K562 (cell line): Measurements from ENCODE around the gene CACNA2D4. TPM values are rescaled to one million over a fixed set of nuclear protein-coding genes. Genes with fewer than 3 reads are reported as not detected.

Source experiments
- ATAC-seq: fragments of 200-7000 bp; cut with Tn5 transposase; 3 replicates; pipeline ENCODE4 v1.9.1; 2020; ENCODE audit warnings: moderate library complexity
- BruUV-seq: library from RNA; stranded (reverse); fragments of 400-500 nt; replicated peaks from 2 replicates; lab custom pipeline; 2021; lab: Mats Ljungman, UMichigan
- CTCF ChIA-PET: fragments of 300-600 bp; formaldehyde crosslinking; extraction: SDS; loops from one replicate; lab custom pipeline; 2021; ENCODE audit warnings: low intra/inter-chr PET ratio; lab: Yijun Ruan, JAX
- POLR2A ChIA-PET: fragments of 300-600, 350-650 bp; sonication (Branson Sonifier 250); formaldehyde crosslinking; extraction: SDS; loops from one replicate; lab custom pipeline; 2021; ENCODE audit warnings: antibody characterized with exemption, inconsistent platforms; lab: Yijun Ruan, JAX
- DNase-seq, 4 experiments: peaks; one replicate each; pipeline versions ENCODE4 v3.0.0 to v3.0.0-alpha.2; 2011 to 2018; ENCODE audit warnings: low spot score in 3 of 4, mixed read lengths in 3 of 4; ENCODE audit errors: extremely low read depth in 1 of 4
- FAIRE-seq: peaks from 2 replicates; lab custom pipeline; 2011; peaks lifted over from hg19 to GRCh38; lab: Jason Lieb, UNC
- H2AFZ ChIP-seq: 2 replicates; pipeline ENCODE4 v1.6.0; 2011; ENCODE audit warnings: low read depth, low read length, control low read depth, inconsistent platforms
- H3K27ac ChIP-seq: fragments of 200-600 bp; 3 replicates; pipeline ENCODE4 v1.8.0; 2011; ENCODE audit warnings: low read depth, mild to moderate bottlenecking, control low read depth, inconsistent platforms, low read length, moderate library complexity, mixed read lengths; ENCODE audit errors: extremely low read depth
- H3K27me3 ChIP-seq, 2 experiments: fragments of 300-600 bp in 1 of 2; 2 replicates in 1 of 2; 3 replicates in 1 of 2; pipeline versions ENCODE4 v1.6.0 to v1.8.0; 2011; ENCODE audit warnings: inconsistent platforms in 2 of 2, low read length in 2 of 2, mild to moderate bottlenecking in 1 of 2, mixed read lengths in 1 of 2, moderate library complexity in 1 of 2; ENCODE audit not compliant: control insufficient read depth in 2 of 2, insufficient read depth in 2 of 2
- H3K36me3 ChIP-seq: fragments of 300-600 bp; 3 replicates; pipeline ENCODE4 v1.8.0; 2011; ENCODE audit warnings: mild to moderate bottlenecking, low read length, inconsistent platforms; ENCODE audit not compliant: control insufficient read depth, insufficient read depth
- H3K4me1 ChIP-seq, 2 experiments: fragments of 200-600 bp in 1 of 2; replicated peaks in 1 of 2; 2 replicates in 1 of 2; 3 replicates in 1 of 2; pipeline versions ENCODE4 v1.5.1 to v1.8.0; 2011; ENCODE audit warnings: inconsistent platforms in 2 of 2, low read length in 2 of 2, mild to moderate bottlenecking in 1 of 2, mixed read lengths in 1 of 2, moderate library complexity in 1 of 2; ENCODE audit not compliant: control insufficient read depth in 2 of 2, insufficient read depth in 2 of 2
- H3K4me2 ChIP-seq: 2 replicates; pipeline ENCODE4 v1.6.1; 2011; ENCODE audit warnings: low read length, control low read depth, inconsistent platforms, mixed read lengths; ENCODE audit not compliant: insufficient read depth
- H3K4me3 ChIP-seq: fragments of 200-600 bp; sonication (generic), shearing (Covaris generic); 2 replicates; pipeline ENCODE4 v1.5.1; 2016; ENCODE audit warnings: control low read depth, inconsistent platforms
- H3K79me2 ChIP-seq: fragments of 200-600 bp; 3 replicates; pipeline ENCODE4 v1.8.0; 2011; ENCODE audit warnings: low read length, inconsistent platforms; ENCODE audit not compliant: control insufficient read depth, insufficient read depth
- H3K9ac ChIP-seq, 2 experiments: 2 replicates each; pipeline versions ENCODE4 v1.6.0 to v1.6.1; 2011; ENCODE audit warnings: low read depth in 2 of 2, low read length in 2 of 2, control low read depth in 1 of 2, inconsistent platforms in 1 of 2, mild to moderate bottlenecking in 1 of 2, mixed read lengths in 1 of 2; ENCODE audit not compliant: insufficient read depth in 1 of 2
- H3K9me1 ChIP-seq: one replicate; pipeline ENCODE4 v1.6.0; 2011; ENCODE audit warnings: inconsistent platforms, mild to moderate bottlenecking, low read length, moderate library complexity; ENCODE audit not compliant: control insufficient read depth, insufficient read depth
- H3K9me3 ChIP-seq: replicated peaks from 2 replicates; pipeline ENCODE4 v1.5.1; 2011; ENCODE audit warnings: low read depth, low read length, inconsistent platforms; ENCODE audit not compliant: control insufficient read depth, insufficient read depth
- H4K20me1 ChIP-seq: replicated peaks from 2 replicates; pipeline ENCODE4 v1.6.1; 2011; ENCODE audit warnings: low read length, inconsistent platforms, mixed read lengths; ENCODE audit not compliant: control insufficient read depth, insufficient read depth
- ARID4B ChIP-seq: sonication (generic); formaldehyde crosslinking; IDR thresholded peaks from 2 replicates; pipeline ENCODE4 v1.8.0; 2022; ENCODE audit warnings: mild to moderate bottlenecking, missing genetic modification reagents
- CAMTA2 ChIP-seq: fragments of 250-450 bp; sonication (Bioruptor Pico); conservative IDR thresholded peaks from 2 replicates; pipeline ENCODE4 v1.5.1; 2022
- E2F3 ChIP-seq: fragments of 250-450 bp; sonication (Bioruptor Pico); IDR thresholded peaks from 2 replicates; pipeline ENCODE4 v1.4.0; 2020; ENCODE audit warnings: mild to moderate bottlenecking
- ETV1 ChIP-seq: fragments of 450-650 bp; conservative IDR thresholded peaks from 2 replicates; pipeline ENCODE4 v1.6.1; 2016; ENCODE audit warnings: missing genetic modification characterization, control low read depth, low read depth, missing compliant biosample characterization
- FOXJ3 ChIP-seq: sonication (generic); formaldehyde crosslinking; IDR thresholded peaks from 2 replicates; pipeline ENCODE4 v1.4.0; 2020; ENCODE audit warnings: mild to moderate bottlenecking, missing genetic modification reagents
- FOXP1 ChIP-seq: sonication (generic); formaldehyde crosslinking; IDR thresholded peaks from 2 replicates; pipeline ENCODE4 v1.8.0; 2022; ENCODE audit warnings: mild to moderate bottlenecking, missing genetic modification reagents
- HNRNPK ChIP-seq: fragments of 200-400 bp; formaldehyde crosslinking; IDR thresholded peaks from one replicate; pipeline ENCODE4 v1.6.1; 2018; ENCODE audit warnings: mild to moderate bottlenecking, low read depth, low read length; ENCODE audit not compliant: poor library complexity, severe bottlenecking
- HNRNPL ChIP-seq: fragments of 200-400 bp; formaldehyde crosslinking; IDR thresholded peaks from 2 replicates; pipeline ENCODE4 v1.6.1; 2017; ENCODE audit warnings: low read depth, mild to moderate bottlenecking, low read length
- NR2F6 ChIP-seq: fragments of 450-650 bp; formaldehyde crosslinking; IDR thresholded peaks from 2 replicates; pipeline ENCODE4 v1.4.0; 2020; ENCODE audit warnings: mild to moderate bottlenecking
- NRF1 ChIP-seq, 2 experiments: fragments of 450-650 bp; IDR thresholded peaks in 1 of 2; conservative IDR thresholded peaks in 1 of 2; 2 replicates each; pipeline ENCODE4 v1.6.1; 2014; ENCODE audit warnings: mild to moderate bottlenecking in 2 of 2
- POLR2AphosphoS2 ChIP-seq: IDR thresholded peaks from 2 replicates; pipeline ENCODE4 v1.6.1; 2012; ENCODE audit warnings: low read length, improper control_type of control experiment
- PTRF ChIP-seq: fragments of 450-650 bp; IDR thresholded peaks from 2 replicates; pipeline ENCODE4 v1.6.1; 2016; ENCODE audit warnings: mild to moderate bottlenecking, missing genetic modification characterization, missing compliant biosample characterization
- SNRNP70 ChIP-seq: fragments of 200-400 bp; formaldehyde crosslinking; optimal IDR thresholded peaks from 2 replicates; pipeline ENCODE3; 2017; ENCODE audit warnings: low read depth, low read length
- YY1 ChIP-seq, 3 experiments: IDR thresholded peaks; 2 replicates each; pipeline ENCODE4 v1.6.1; 2011; ENCODE audit warnings: low read length in 2 of 3, mild to moderate bottlenecking in 2 of 3, moderate library complexity in 2 of 3, borderline replicate concordance in 1 of 3, control low read depth in 1 of 3, low read depth in 1 of 3; ENCODE audit not compliant: insufficient read depth in 3 of 3, insufficient replicate concordance in 2 of 3, control insufficient read depth in 1 of 3, insufficient read length in 1 of 3; ENCODE audit errors: extremely low read depth in 1 of 3
- ZNF512 ChIP-seq: IDR thresholded peaks from 2 replicates; pipeline ENCODE4 v1.6.1; 2016; ENCODE audit warnings: missing genetic modification characterization, missing compliant biosample characterization
- ZNF77 ChIP-seq: fragments of 250-450 bp; sonication (Bioruptor Pico); IDR thresholded peaks from 2 replicates; pipeline ENCODE4 v1.5.0; 2020
- ZNF830 ChIP-seq: fragments of 250-450 bp; sonication (Bioruptor Pico); IDR thresholded peaks from 2 replicates; pipeline ENCODE4 v1.5.0; 2021; ENCODE audit warnings: mild to moderate bottlenecking
- WGBS: fragments of 100-300 bp; shearing (Covaris generic); methylation state at CpG from one replicate; pipeline ENCODE4 v1.1.6; 2016; ENCODE audit warnings: low coverage, mixed read lengths; ENCODE audit not compliant: insufficient coverage; ENCODE audit errors: missing lambda C conversion rate; 5-methylcytosine and 5-hydroxymethylcytosine counted together
- in situ Hi-C: fragments of 300-500 bp; cut with MboI; formaldehyde crosslinking; loops from 4 replicates; pipeline ENCODE4 v1.15.0; 2018; ENCODE audit warnings: inconsistent platforms, mixed read lengths
- intact Hi-C: fragments of 100-400 bp; cut with micrococcal nuclease; formaldehyde crosslinking; loops from 2 replicates; pipeline ENCODE4 v1.14.2; 2022
- polyA plus RNA-seq, 8 experiments: library from polyadenylated mRNA; depleted of rRNA in 4 of 8; stranded (reverse) in 5 of 8; unstranded in 3 of 8; fragments of >200 nt; fragmentation: Nextera tagmentation in 2 of 8; fragmentation: Illumina TruSeq in 1 of 8; extraction: Ambion mirVana in 2 of 8; extraction: Trizol in 1 of 8; gene quantifications; 2 replicates each; pipeline versions ENCODE4 v1.2.1 to v1.2.3, GENCODE V29; 2011 to 2014; ENCODE audit warnings: inconsistent platforms in 1 of 8, missing spikeins in 1 of 8
- total RNA-seq, 7 experiments: library from RNA; depleted of rRNA in 6 of 7; stranded (reverse); fragments of >200 nt in 6 of 7; fragmentation: Illumina TruSeq in 2 of 7; extraction: Trizol in 2 of 7; gene quantifications; 2 replicates each; pipeline versions ENCODE4 v1.2.1 to v1.2.3, GENCODE V29; 2011 to 2021; ENCODE audit warnings: low replicate concordance in 1 of 7

Gene CACNA2D4
- total and polyA plus RNA-seq, 9 of the 15 experiments (the other 6 are each of a cell fraction or from before 2014, with no cell fraction given): 0.04 to 0.69 (median 0.40) TPM; not detected in 3

- WGBS: 4% methylated on average over 6 of the region's 7 CpGs
- H3K27ac ChIP-seq: no peak overlapping the region
- no peaks in the 10 kb centered on the region for H3K9me1 ChIP-seq
- no peak overlapping the region for H3K4me2 ChIP-seq
- DNase-seq: no peak
- H3K36me3 ChIP-seq: no peaks in the 10 kb centered on the region
- H3K79me2 ChIP-seq: no peaks in the 10 kb centered on the region
- peaks cover 0 to 4% of the 10 kb centered on the region in 2 experiments; a peak in 1 of 5 replicates for H3K4me1 ChIP-seq
- H4K20me1 ChIP-seq: no peaks in the 10 kb centered on the region
- no peak overlapping the region for H2AFZ ChIP-seq
- no TSS peak for BruUV-seq
- no peak for ATAC-seq
- no peak for FAIRE-seq
- no peak overlapping the region for H3K9ac ChIP-seq
- H3K27me3 ChIP-seq: peaks cover 15 to 35% of the 10 kb centered on the region in 2 experiments; a peak in 4 of 5 replicates
- POLR2A ChIA-PET: no interaction called here
- no peaks in the 10 kb centered on the region for H3K9me3 ChIP-seq
- TF ChIP-seq NRF1 (conservative IDR thresholded peaks at IDR 0.05 in 1 of 2, IDR thresholded peaks at IDR 0.05 in 1 of 2) (no peak), HNRNPL (no peak), ARID4B (CRISPR knock-in tag) (no peak), ZNF830 (no peak), ETV1 (tag) (no peak), PTRF (no peak), POLR2AphosphoS2 (no peak), CAMTA2 (CRISPR knock-in tag) (no peak), ZNF77 (CRISPR knock-in tag) (no peak), HNRNPK (no peak), NR2F6 (CRISPR knock-in tag) (no peak), E2F3 (CRISPR knock-in tag) (no peak), FOXJ3 (CRISPR knock-in tag) (no peak), FOXP1 (CRISPR knock-in tag) (no peak), SNRNP70 (no peak), YY1 (IDR thresholded peaks at IDR 0.05; ENCODE audit: borderline replicate concordance in 1 of 3, control insufficient read depth in 1 of 3, extremely low read depth in 1 of 3, insufficient read depth in 3 of 3, insufficient read length in 1 of 3, insufficient replicate concordance in 2 of 3, low read depth in 1 of 3, low read length in 2 of 3) (no peak), ZNF512 (tag) (no peak)
- TF ChIP-seq, all 486 proteins: peak for 0
- no peak overlapping the region for H3K4me3 ChIP-seq
- CTCF ChIA-PET: interaction anchor here (0.6 kb wide), 1 partner anchor 107 kb away, joined by 5 read pairs; no protein-coding TSS in a partner anchor
- in situ Hi-C loops (no loop called here), intact Hi-C loops (no loop called here)
Measured at GRCh38 chr12:1851151-1851701, 67.2 kb downstream of the CACNA2D4 start.
